HEK293 (cell line): ENCODE results near the gene ANKRD39.

ENCODE experiments used
- CTCF ChIA-PET: fragments of 350-600 bp; formaldehyde crosslinking; extraction: SDS; loops from one replicate; lab custom pipeline; 2021; ENCODE audit warnings: antibody characterized with exemption; lab: Yijun Ruan, JAX
- POLR2A ChIA-PET: fragments of 300-600 bp; formaldehyde crosslinking; extraction: SDS; loops from one replicate; lab custom pipeline; 2020; ENCODE audit warnings: antibody characterized with exemption, inconsistent platforms; lab: Yijun Ruan, JAX
- H3K27ac ChIP-seq: fragments of 200-500 bp; sonication (Bioruptor generic); 2 replicates; pipeline ENCODE4 v1.5.1; 2014; ENCODE audit warnings: low read depth, low read length, control low read depth, inconsistent platforms; ENCODE audit errors: extremely low read depth
- H3K36me3 ChIP-seq, 2 experiments: fragments of 200-500 bp in 1 of 2; sonication (Bioruptor generic) in 1 of 2; 1 replicate in 1 of 2; 2 replicates in 1 of 2; pipeline ENCODE4 v1.5.1; 2014 to 2017; ENCODE audit warnings: inconsistent platforms in 2 of 2, low read length in 2 of 2; ENCODE audit not compliant: control insufficient read depth in 2 of 2, insufficient read depth in 1 of 2
- H3K4me1 ChIP-seq: fragments of 200-500 bp; sonication (Bioruptor generic); 2 replicates; pipeline ENCODE4 v1.5.1; 2014; ENCODE audit warnings: mild to moderate bottlenecking, low read length, inconsistent platforms; ENCODE audit not compliant: control insufficient read depth, insufficient read depth
- H3K4me3 ChIP-seq: 2 replicates; pipeline ENCODE4 v1.5.1; 2011; ENCODE audit warnings: low read depth, mild to moderate bottlenecking, control low read depth, low read length, moderate library complexity
- H3K9me3 ChIP-seq: fragments of 200-500 bp; sonication (Bioruptor generic); 2 replicates; pipeline ENCODE4 v1.5.1; 2014; ENCODE audit warnings: low read depth, low read length, inconsistent platforms; ENCODE audit not compliant: control insufficient read depth, insufficient read depth
- KLF16 ChIP-seq: fragments of 450-650 bp; formaldehyde crosslinking; IDR thresholded peaks from 2 replicates; pipeline ENCODE4 v1.5.1; 2017; ENCODE audit warnings: missing biosample characterization, missing genetic modification characterization
- WT1 ChIP-seq: fragments of 450-650 bp; formaldehyde crosslinking; IDR thresholded peaks from 2 replicates; pipeline ENCODE4 v1.5.1; 2016; ENCODE audit warnings: missing biosample characterization, missing genetic modification characterization
- ZFP37 ChIP-seq: fragments of 450-650 bp; formaldehyde crosslinking; IDR thresholded peaks from 2 replicates; pipeline ENCODE4 v1.5.1; 2016; ENCODE audit warnings: missing biosample characterization, missing genetic modification characterization
- ZNF112 ChIP-seq: fragments of 450-650 bp; formaldehyde crosslinking; IDR thresholded peaks from 2 replicates; pipeline ENCODE4 v1.5.0; 2017; ENCODE audit warnings: missing biosample characterization, missing genetic modification characterization
- ZNF19 ChIP-seq: fragments of 450-650 bp; formaldehyde crosslinking; IDR thresholded peaks from 2 replicates; pipeline ENCODE4; 2016; ENCODE audit warnings: missing biosample characterization, missing genetic modification characterization, low read depth
- ZNF266 ChIP-seq: fragments of 450-650 bp; formaldehyde crosslinking; IDR thresholded peaks from 2 replicates; pipeline ENCODE4 v1.5.1; 2016; ENCODE audit warnings: missing biosample characterization, missing genetic modification characterization, low read depth
- ZNF362 ChIP-seq: fragments of 450-650 bp; formaldehyde crosslinking; IDR thresholded peaks from 2 replicates; pipeline ENCODE4 v1.5.1; 2016; ENCODE audit warnings: missing biosample characterization, missing genetic modification characterization
- ZNF391 ChIP-seq: fragments of 450-650 bp; formaldehyde crosslinking; IDR thresholded peaks from 2 replicates; pipeline ENCODE4 v1.5.1; 2016; ENCODE audit warnings: low read depth, missing biosample characterization, missing genetic modification characterization, borderline replicate concordance
- ZNF423 ChIP-seq: fragments of 450-650 bp; formaldehyde crosslinking; IDR thresholded peaks from 2 replicates; pipeline ENCODE4 v1.5.1; 2016; ENCODE audit warnings: missing biosample characterization, missing genetic modification characterization
- ZNF501 ChIP-seq: fragments of 450-650 bp; formaldehyde crosslinking; IDR thresholded peaks from 2 replicates; pipeline ENCODE4 v1.5.1; 2016; ENCODE audit warnings: missing biosample characterization, missing genetic modification characterization
- ZNF529 ChIP-seq: fragments of 450-650 bp; formaldehyde crosslinking; IDR thresholded peaks from 2 replicates; pipeline ENCODE4 v1.5.1; 2017; ENCODE audit warnings: missing genetic modification characterization, missing biosample characterization; ENCODE audit not compliant: insufficient replicate concordance
- ZNF549 ChIP-seq: fragments of 450-650 bp; IDR thresholded peaks from 2 replicates; pipeline ENCODE4 v1.5.1; 2018; ENCODE audit warnings: missing biosample characterization, missing genetic modification characterization, mild to moderate bottlenecking, inconsistent platforms, moderate library complexity
- ZNF580 ChIP-seq: fragments of 450-650 bp; formaldehyde crosslinking; IDR thresholded peaks from 2 replicates; pipeline ENCODE4 v1.5.1; 2016; ENCODE audit warnings: missing biosample characterization, missing genetic modification characterization
- ZNF600 ChIP-seq: fragments of 450-650 bp; formaldehyde crosslinking; IDR thresholded peaks from 2 replicates; pipeline ENCODE4 v1.5.1; 2016; ENCODE audit warnings: missing biosample characterization, missing genetic modification characterization
- ZNF660 ChIP-seq: fragments of 450-650 bp; IDR thresholded peaks from 2 replicates; pipeline ENCODE4 v1.5.1; 2018; ENCODE audit warnings: missing biosample characterization, mild to moderate bottlenecking, missing genetic modification characterization
- ZNF677 ChIP-seq: fragments of 450-650 bp; IDR thresholded peaks from 2 replicates; pipeline ENCODE4 v1.5.0; 2018; ENCODE audit warnings: missing biosample characterization, mild to moderate bottlenecking, missing genetic modification characterization, moderate library complexity
- ZNF830 ChIP-seq: fragments of 450-650 bp; IDR thresholded peaks from 2 replicates; pipeline ENCODE4 v1.5.0; 2018; ENCODE audit warnings: missing biosample characterization, missing genetic modification characterization, low read depth, mild to moderate bottlenecking, moderate library complexity
- ZXDB ChIP-seq: fragments of 450-650 bp; formaldehyde crosslinking; IDR thresholded peaks from 2 replicates; pipeline ENCODE4 v1.5.1; 2016; ENCODE audit warnings: missing biosample characterization, missing genetic modification characterization
- TF ChIP-seq, protein P1 (sequence below): fragments of 450-650 bp; formaldehyde crosslinking; IDR thresholded peaks from 2 replicates; pipeline ENCODE4 v1.5.1; 2016; ENCODE audit warnings: missing biosample characterization, missing genetic modification characterization
- TF ChIP-seq, protein P2 (sequence below): fragments of 450-650 bp; formaldehyde crosslinking; IDR thresholded peaks from 2 replicates; pipeline ENCODE4 v1.5.1; 2016; ENCODE audit warnings: missing biosample characterization, missing genetic modification characterization
- TF ChIP-seq, protein P3 (sequence below): fragments of 450-650 bp; formaldehyde crosslinking; IDR thresholded peaks from 2 replicates; pipeline ENCODE4 v1.5.1; 2016; ENCODE audit warnings: missing biosample characterization, missing genetic modification characterization, borderline replicate concordance
- TF ChIP-seq, protein P4 (sequence below): fragments of 450-650 bp; formaldehyde crosslinking; IDR thresholded peaks from 2 replicates; pipeline ENCODE4 v1.5.1; 2016; ENCODE audit warnings: missing biosample characterization, missing genetic modification characterization

Gene ANKRD39

DNA sequence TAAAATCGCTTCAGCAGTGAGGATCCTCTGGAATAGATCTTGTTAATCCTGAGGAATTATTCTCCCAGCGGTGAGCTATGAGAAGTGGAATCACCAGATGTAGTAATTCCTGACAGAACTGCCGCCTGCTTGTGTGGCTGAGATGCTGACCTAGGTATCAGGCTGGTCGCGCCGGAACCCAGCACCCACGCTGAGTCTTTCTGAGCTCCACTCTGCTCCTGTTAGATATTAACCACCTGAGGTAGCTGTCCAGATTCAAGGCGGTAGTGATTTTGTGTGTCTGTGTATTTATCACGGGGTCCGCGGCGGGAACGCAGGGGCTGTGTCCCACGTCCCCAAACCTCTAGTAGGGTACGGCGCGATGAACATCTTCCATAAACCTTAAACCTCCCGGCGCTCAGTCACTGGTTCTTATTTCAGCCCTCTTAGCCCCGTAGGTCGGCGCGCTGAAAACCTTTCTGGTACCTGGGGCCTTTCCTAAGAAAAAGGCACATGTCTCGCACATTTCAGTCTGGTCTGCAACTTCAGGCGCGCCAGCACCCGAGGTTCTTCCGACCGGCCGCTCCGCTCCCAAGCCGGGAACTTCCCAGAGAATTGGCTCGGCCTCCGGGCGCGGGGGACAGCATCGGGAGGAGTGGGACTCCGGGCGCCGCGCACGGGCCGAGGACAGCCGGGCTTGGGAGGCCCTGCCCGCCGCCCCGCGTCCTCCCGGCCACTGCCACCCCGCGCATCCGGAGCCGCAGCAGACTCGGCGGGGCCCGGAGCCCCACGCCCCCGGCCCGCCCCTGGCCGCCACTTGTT lies 42.3 kb downstream of the ANKRD39 start (continued):
- TF ChIP-seq, protein P1, sequence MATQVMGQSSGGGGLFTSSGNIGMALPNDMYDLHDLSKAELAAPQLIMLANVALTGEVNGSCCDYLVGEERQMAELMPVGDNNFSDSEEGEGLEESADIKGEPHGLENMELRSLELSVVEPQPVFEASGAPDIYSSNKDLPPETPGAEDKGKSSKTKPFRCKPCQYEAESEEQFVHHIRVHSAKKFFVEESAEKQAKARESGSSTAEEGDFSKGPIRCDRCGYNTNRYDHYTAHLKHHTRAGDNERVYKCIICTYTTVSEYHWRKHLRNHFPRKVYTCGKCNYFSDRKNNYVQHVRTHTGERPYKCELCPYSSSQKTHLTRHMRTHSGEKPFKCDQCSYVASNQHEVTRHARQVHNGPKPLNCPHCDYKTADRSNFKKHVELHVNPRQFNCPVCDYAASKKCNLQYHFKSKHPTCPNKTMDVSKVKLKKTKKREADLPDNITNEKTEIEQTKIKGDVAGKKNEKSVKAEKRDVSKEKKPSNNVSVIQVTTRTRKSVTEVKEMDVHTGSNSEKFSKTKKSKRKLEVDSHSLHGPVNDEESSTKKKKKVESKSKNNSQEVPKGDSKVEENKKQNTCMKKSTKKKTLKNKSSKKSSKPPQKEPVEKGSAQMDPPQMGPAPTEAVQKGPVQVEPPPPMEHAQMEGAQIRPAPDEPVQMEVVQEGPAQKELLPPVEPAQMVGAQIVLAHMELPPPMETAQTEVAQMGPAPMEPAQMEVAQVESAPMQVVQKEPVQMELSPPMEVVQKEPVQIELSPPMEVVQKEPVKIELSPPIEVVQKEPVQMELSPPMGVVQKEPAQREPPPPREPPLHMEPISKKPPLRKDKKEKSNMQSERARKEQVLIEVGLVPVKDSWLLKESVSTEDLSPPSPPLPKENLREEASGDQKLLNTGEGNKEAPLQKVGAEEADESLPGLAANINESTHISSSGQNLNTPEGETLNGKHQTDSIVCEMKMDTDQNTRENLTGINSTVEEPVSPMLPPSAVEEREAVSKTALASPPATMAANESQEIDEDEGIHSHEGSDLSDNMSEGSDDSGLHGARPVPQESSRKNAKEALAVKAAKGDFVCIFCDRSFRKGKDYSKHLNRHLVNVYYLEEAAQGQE: peak; percentile 62; the same call in 1 of the 2 replicates
- TF ChIP-seq ZNF423 (tag by site-specific recombination) (no peak), ZNF580 (tag by site-specific recombination) (no peak), KLF16 (no peak), ZFP37 (tag by site-specific recombination) (no peak), ZXDB (tag by site-specific recombination) (0 out of 2 replicates have a peak, but pooled peaks have one; percentile 13)

GRCh38 chr2:96813656-96814055 lies 44.2 kb downstream of the ANKRD39 start:
- POLR2A ChIA-PET: interaction anchor here (0.6 to 0.7 kb wide), 2 partner anchors 10 to 54 kb away, joined by 3 read pairs; no protein-coding TSS in a partner anchor
- no peak for TF ChIP-seq ZNF266 (tag by site-specific recombination)
- TF ChIP-seq ZNF677 (tag by site-specific recombination): no peak
- TF ChIP-seq, protein P2, sequence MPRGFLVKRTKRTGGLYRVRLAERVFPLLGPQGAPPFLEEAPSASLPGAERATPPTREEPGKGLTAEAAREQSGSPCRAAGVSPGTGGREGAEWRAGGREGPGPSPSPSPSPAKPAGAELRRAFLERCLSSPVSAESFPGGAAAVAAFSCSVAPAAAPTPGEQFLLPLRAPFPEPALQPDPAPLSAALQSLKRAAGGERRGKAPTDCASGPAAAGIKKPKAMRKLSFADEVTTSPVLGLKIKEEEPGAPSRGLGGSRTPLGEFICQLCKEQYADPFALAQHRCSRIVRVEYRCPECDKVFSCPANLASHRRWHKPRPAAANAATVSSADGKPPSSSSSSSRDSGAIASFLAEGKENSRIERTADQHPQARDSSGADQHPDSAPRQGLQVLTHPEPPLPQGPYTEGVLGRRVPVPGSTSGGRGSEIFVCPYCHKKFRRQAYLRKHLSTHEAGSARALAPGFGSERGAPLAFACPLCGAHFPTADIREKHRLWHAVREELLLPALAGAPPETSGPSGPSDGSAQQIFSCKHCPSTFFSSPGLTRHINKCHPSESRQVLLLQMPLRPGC: no peak
- no peak for TF ChIP-seq ZNF529
- no peak for TF ChIP-seq ZNF830 (tag by site-specific recombination)
- TF ChIP-seq, protein P3, sequence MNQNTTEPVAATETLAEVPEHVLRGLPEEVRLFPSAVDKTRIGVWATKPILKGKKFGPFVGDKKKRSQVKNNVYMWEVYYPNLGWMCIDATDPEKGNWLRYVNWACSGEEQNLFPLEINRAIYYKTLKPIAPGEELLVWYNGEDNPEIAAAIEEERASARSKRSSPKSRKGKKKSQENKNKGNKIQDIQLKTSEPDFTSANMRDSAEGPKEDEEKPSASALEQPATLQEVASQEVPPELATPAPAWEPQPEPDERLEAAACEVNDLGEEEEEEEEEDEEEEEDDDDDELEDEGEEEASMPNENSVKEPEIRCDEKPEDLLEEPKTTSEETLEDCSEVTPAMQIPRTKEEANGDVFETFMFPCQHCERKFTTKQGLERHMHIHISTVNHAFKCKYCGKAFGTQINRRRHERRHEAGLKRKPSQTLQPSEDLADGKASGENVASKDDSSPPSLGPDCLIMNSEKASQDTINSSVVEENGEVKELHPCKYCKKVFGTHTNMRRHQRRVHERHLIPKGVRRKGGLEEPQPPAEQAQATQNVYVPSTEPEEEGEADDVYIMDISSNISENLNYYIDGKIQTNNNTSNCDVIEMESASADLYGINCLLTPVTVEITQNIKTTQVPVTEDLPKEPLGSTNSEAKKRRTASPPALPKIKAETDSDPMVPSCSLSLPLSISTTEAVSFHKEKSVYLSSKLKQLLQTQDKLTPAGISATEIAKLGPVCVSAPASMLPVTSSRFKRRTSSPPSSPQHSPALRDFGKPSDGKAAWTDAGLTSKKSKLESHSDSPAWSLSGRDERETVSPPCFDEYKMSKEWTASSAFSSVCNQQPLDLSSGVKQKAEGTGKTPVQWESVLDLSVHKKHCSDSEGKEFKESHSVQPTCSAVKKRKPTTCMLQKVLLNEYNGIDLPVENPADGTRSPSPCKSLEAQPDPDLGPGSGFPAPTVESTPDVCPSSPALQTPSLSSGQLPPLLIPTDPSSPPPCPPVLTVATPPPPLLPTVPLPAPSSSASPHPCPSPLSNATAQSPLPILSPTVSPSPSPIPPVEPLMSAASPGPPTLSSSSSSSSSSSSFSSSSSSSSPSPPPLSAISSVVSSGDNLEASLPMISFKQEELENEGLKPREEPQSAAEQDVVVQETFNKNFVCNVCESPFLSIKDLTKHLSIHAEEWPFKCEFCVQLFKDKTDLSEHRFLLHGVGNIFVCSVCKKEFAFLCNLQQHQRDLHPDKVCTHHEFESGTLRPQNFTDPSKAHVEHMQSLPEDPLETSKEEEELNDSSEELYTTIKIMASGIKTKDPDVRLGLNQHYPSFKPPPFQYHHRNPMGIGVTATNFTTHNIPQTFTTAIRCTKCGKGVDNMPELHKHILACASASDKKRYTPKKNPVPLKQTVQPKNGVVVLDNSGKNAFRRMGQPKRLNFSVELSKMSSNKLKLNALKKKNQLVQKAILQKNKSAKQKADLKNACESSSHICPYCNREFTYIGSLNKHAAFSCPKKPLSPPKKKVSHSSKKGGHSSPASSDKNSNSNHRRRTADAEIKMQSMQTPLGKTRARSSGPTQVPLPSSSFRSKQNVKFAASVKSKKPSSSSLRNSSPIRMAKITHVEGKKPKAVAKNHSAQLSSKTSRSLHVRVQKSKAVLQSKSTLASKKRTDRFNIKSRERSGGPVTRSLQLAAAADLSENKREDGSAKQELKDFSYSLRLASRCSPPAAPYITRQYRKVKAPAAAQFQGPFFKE: no peak
- no peak for TF ChIP-seq ZNF549 (tag by site-specific recombination)
- TF ChIP-seq ZNF362 (tag by site-specific recombination): no peak
- no peak for TF ChIP-seq ZNF600 (tag by site-specific recombination)
- TF ChIP-seq ZNF660: no peak
- TF ChIP-seq, protein P4, sequence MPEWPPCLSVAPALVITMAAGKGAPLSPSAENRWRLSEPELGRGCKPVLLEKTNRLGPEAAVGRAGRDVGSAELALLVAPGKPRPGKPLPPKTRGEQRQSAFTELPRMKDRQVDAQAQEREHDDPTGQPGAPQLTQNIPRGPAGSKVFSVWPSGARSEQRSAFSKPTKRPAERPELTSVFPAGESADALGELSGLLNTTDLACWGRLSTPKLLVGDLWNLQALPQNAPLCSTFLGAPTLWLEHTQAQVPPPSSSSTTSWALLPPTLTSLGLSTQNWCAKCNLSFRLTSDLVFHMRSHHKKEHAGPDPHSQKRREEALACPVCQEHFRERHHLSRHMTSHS (tag by site-specific recombination): no peak
- no peak for TF ChIP-seq ZNF501 (tag by site-specific recombination)
- no peak for TF ChIP-seq WT1 (tag by site-specific recombination)
- TF ChIP-seq ZNF112 (tag by site-specific recombination): no peak
- TF ChIP-seq ZNF19 (tag by site-specific recombination): no peak
- TF ChIP-seq ZNF391 (tag by site-specific recombination): no peak

More at GRCh38 chr2:96813656-96814055, 44.2 kb downstream of the ANKRD39 start:
- H3K4me1 ChIP-seq: peaks cover 7% of the 10 kb centered on the region
- H3K9me3 ChIP-seq: no peaks in the 10 kb centered on the region
- no peak overlapping the region for H3K4me3 ChIP-seq
- peaks cover 6 to 42% of the 10 kb centered on the region in 2 experiments; a peak in 2 of 3 replicates for H3K36me3 ChIP-seq
- H3K27ac ChIP-seq: no peak overlapping the region
- CTCF ChIA-PET: interaction anchor here (0.6 to 1.9 kb wide), 5 partner anchors 13 to 232 kb away, joined by 3 to 7 read pairs (median 6); partner anchors contain the start of gene ANKRD39
